DMS 273 (cell line): ENCODE data around the gene PRKG1.
A peak's percentile ranks its signal among the peaks of the same experiment; 100 is the strongest.
"Not testable (repeated sequence)": the region's sequence is repeated elsewhere in the genome, so short reads cannot be mapped to it uniquely, and the experiment has no call there.

Experiments used
- DNase-seq: peaks from one replicate; lab custom pipeline; 2025; ENCODE audit not compliant: unreplicated experiment; lab: John Stamatoyannopoulos, UW

PRKG1 gene

GRCh38 chr10:51416494-51416893 is 342.2 kb downstream of the PRKG1 start:
- DNase-seq, result no peak

DNA sequence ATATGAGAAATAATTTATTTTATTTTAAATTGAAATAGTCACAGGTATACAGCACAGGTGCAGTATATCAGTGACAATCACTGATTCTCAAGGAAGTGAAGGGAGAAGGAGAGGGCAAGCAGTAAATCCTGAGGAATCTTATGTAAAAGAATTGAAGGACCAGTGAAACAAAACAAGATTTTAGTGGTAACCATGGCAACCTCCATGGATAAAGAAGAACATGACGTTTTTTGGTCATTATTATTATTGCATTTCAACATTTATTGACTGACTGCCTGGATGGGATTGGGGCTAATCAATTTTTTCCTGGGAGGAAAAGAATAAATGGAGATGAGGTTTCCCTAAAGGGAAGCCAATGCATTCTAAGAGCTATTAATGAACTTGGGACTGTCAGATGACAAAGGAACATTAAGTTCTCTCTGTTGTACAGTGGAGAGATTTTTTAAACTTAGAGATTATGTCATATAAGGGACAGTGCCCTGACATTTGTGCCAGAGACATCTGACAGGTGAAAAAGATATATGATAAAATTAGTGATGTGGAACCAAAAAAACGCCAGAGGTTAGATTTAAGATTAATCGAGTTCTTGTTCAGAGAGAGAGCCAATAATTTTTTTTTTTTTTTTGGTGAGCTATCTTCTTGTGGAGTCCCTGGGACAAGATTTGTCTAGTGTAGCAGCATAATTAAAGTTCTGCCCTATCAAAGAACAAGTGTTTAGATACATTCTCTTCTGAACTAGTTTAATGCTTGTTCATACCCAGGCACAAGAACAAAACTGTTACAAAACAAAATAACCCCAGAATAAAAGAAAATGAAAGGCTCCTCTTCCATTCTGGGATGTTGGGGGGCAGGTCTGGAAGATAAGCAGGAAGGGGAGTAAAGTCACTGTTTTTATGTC is 345.2 kb downstream of the PRKG1 start:
- DNase-seq, result no peak

DNA sequence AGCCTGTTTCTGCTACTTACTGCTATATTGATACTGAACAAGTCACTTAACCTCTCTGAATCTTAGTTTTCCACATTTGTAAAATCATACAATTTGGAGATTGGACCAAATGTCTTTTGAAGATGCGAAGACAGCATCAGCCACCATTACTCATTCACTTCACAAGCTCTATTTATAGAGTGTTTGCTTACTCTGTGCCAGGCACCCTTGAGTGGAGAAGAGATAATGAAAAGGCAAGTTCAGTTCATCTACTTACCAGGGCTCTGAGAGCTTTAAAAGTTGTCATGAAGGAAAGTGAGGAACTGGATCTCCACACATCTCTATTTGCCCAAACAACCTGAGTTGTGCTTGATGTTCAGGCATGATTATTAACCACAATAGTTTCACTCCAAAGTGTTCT is 347.6 kb downstream of the PRKG1 start:
- DNase-seq, result no peak

DNA sequence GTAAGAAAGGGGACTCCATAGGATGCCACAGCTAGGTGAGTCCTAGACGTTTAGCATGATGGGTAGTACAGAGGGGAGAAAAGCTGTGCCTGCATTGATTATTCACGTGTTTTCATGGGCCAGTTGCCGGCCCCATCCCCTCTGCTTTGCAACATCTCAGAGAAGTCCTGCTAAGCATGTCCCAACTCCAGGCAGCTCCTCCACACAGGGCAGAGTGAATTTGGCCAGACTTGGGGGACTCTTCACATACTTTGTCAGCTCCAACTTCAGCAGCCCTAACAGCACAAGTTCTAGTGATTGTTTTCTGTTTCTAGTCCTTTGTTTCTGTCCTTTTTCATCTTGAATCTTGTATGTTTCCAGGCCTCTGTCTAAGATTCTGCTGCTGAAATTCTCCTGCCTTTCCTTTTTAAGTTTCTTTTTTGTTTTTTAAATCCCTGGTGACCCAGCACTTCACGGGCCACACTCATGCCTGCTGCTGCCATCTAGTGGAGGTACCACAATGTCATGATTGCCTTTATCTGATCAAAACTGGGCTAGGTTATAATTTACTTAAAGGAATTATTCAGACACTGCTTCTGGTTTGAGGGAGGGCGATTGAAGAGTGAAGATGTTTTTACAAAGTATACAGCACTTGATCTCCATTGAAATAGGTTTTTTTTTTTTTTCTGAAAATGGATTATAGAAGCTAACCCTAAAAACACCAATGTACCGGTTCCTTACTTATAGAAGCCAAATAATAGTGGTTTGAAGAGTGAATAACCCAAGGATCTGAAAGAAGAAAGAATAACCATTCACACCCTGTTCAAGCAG is 348.2 kb downstream of the PRKG1 start:
- DNase-seq, result peak; percentile 63

- no peak for DNase-seq
Observed at GRCh38 chr10:51423121-51423452, 348.8 kb downstream of the PRKG1 start.

- peak; percentile 75 for DNase-seq
Observed at GRCh38 chr10:51425431-51425830, 351.1 kb downstream of the PRKG1 start.

GRCh38 chr10:51427758-51428157 is 353.5 kb downstream of the PRKG1 start:
- peak; percentile 2 for DNase-seq

DNA sequence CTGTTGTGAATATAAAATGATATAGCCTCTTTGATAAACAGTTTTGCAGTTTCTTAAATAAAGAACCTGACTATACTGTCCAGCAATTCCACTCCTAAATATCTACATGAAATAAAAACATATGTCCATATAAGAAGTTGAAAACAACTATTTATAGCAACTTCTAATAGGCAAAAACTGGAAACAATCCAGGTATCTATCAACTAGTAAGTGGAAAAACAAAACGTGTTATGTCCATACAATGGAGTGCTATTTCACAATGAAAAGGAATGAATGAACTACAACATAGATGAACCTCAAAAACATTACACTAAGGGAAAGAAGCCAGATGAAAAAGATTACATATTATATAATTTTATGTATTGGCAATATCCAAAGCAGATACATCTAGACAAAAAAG is 356.2 kb downstream of the PRKG1 start:
- DNase-seq, result no peak

DNA sequence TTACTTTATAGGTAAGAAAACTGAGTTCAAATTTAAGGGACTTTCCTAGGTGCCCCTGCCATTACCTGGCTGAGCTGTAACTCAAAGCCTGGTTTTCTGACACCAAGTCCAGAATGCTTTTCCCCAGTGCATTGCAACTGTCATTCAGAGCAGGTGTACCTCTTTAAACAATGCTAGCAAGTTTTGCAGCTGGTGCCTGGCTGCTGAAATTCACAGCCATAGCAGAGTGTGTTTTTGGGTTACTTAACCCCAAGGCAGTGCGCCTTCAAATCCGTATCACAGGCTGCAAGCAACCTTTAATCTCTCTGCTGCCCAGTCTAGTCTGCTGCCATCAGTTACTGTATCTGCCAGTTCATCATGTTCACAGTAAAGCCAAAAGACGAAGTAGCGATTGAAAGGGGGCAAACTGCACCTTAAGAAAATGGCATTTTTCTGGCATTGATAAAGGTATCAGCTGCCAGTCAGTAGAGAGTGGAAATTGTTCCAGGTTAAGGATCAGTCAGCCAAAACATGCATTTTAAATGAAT is 359.7 kb downstream of the PRKG1 start:
- peak; percentile 2 for DNase-seq

GRCh38 chr10:51436805-51437204 is 362.5 kb downstream of the PRKG1 start:
- DNase-seq, result no peak

GRCh38 chr10:51439645-51440044 is 365.4 kb downstream of the PRKG1 start:
- no peak for DNase-seq

GRCh38 chr10:51445588-51445987 is 371.3 kb downstream of the PRKG1 start:
- no peak for DNase-seq

GRCh38 chr10:51447119-51447518 is 372.8 kb downstream of the PRKG1 start:
- no peak for DNase-seq

- DNase-seq, result not testable (repeated sequence)
Observed at GRCh38 chr10:51455762-51456161, 381.5 kb downstream of the PRKG1 start.

DNA sequence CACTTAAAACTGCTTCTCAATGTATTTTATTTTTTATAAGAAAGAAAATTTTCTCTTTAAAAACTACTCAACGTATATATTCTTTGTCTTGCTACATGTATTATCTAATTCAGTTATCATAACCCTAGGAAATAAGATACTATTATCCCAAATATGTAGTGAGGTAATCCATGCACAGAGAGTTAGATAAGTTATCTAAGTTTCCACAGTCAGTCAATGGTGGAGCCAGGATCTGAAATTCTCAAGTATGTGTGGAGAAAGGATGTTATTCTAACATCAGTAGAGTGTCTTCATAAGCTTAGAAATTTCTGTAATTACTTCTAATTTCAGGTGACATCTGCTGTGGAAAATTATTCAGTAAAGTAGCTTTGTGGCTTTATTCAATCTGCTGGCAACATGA is 385.2 kb downstream of the PRKG1 start:
- peak; percentile 6 for DNase-seq

DNA sequence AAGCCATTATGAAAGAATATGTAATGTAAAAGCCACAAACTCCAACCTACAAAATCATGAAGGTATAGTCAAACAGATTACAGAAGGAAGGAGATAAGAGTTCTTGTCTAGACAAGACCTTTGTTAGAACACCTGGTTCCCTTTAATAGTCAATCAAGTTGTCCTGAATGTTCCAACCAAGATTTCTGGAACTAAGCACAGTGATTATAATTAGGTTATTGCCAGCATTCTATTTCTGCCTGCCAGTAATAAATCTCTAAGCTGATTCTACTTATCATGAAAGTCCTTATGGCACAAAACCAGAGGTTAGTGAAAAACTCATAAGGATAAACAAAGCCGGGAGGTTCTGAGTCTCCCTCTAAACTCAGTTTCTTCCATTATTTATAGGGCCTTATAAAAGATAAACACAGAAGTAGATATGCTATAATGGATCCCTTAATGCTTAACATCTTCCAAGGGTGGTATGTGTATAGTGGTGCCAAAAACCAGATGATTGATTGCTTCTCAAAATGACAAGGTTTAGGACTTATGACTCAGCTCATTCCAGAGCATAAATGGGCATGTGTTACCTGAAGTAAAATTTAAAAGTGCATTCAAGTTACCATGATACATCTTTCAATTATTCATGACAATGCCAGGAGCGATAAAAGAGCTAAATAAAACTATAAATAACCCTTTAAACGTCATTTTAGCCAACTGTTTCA is 387.9 kb downstream of the PRKG1 start:
- no peak for DNase-seq

DNA sequence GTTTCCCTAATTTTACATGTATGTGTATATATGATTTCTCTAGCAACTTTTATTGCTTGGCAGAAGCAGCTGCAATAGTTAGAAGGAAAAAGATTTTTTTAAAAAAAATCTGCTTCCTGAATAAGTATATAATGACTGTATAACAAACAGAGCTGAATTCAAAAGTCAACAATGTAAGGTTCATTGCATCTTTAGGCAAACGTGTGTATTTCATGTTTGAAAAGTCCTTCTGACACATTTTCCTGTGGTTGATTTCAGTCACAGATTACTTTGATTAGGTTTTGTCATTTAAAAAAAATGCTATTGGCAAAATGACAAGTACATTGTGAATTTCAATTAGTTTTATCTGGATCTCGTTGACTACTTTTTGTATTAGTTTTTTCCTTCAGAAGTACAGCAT is 394.1 kb downstream of the PRKG1 start:
- DNase-seq, result no peak

GRCh38 chr10:51469686-51470085 is 395.4 kb downstream of the PRKG1 start:
- no peak for DNase-seq

DNA sequence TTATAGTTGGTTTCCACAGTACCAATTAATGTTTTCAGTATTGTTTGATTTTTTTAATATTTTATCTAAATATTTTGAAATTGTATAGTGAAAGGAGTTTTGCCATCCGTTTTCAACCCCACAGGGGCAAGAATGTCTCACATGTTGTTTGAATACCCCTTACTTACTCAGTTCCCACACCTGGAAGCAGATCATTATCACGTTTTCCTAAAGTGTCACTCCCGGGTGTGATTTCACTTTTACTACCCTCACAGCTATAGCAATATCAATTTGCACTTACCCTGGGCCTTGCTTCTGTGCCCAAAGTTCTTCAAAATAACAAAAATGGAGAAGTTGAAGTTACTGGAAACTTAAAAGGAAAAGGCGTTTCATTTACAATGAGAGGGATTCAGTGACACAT is 397.0 kb downstream of the PRKG1 start:
- DNase-seq, result no peak

- DNase-seq, result no peak
Observed at GRCh38 chr10:51472154-51472553, 397.9 kb downstream of the PRKG1 start.

GRCh38 chr10:51479711-51480110 is 405.4 kb downstream of the PRKG1 start:
- no peak for DNase-seq
